Activated naive CD4-positive, alpha-beta T cell treated with anti-CD3 and anti-CD28 coated beads for 36 hours (primary cell): ENCODE data around the gene UNC5B. TPM values are rescaled to one million over a fixed set of nuclear protein-coding genes. Genes with fewer than 3 reads are reported as not detected.
"Not testable (repeated sequence)": the region's sequence is repeated elsewhere in the genome, so short reads cannot be mapped to it uniquely, and the experiment has no call there.

Experiments used
- CTCF ChIA-PET: fragments of 350-600 bp; sonication (Branson Sonifier 250); formaldehyde crosslinking; loops from one replicate; lab custom pipeline; 2021; ENCODE audit warnings: antibody characterized with exemption; lab: Charles Lee
- DNase-seq: peaks from one replicate; pipeline ENCODE4 v3.0.0-alpha.2; 2020
- H3K27ac Mint-ChIP-seq: one replicate; pipeline ENCODE4 v1.8.0; 2021; ENCODE audit warnings: mild to moderate bottlenecking, mixed read lengths
- H3K27me3 Mint-ChIP-seq: one replicate; pipeline ENCODE4 v1.8.0; 2021; ENCODE audit warnings: low read depth, mixed read lengths
- H3K36me3 Mint-ChIP-seq: one replicate; pipeline ENCODE4 v1.8.0; 2021; ENCODE audit warnings: low read depth, mixed read lengths
- H3K4me1 Mint-ChIP-seq: one replicate; pipeline ENCODE4 v1.8.0; 2021; ENCODE audit warnings: low read depth, mixed read lengths
- H3K4me3 Mint-ChIP-seq: one replicate; pipeline ENCODE4 v1.8.0; 2021; ENCODE audit warnings: mild to moderate bottlenecking, moderate library complexity, mixed read lengths
- H3K9me3 Mint-ChIP-seq: one replicate; pipeline ENCODE4 v1.8.0; 2021; ENCODE audit warnings: mixed read lengths
- intact Hi-C: fragments of 100-400 bp; cut with micrococcal nuclease; formaldehyde crosslinking; loops from one replicate; pipeline ENCODE4 v1.15.1; 2023
- total RNA-seq, 2 experiments: library from RNA; stranded (reverse); gene quantifications; one replicate each; pipeline ENCODE4 v1.2.3, GENCODE V29; 2021

UNC5B gene
- total RNA-seq, 2 experiments from 2014 or later: 0.05 TPM

DNA sequence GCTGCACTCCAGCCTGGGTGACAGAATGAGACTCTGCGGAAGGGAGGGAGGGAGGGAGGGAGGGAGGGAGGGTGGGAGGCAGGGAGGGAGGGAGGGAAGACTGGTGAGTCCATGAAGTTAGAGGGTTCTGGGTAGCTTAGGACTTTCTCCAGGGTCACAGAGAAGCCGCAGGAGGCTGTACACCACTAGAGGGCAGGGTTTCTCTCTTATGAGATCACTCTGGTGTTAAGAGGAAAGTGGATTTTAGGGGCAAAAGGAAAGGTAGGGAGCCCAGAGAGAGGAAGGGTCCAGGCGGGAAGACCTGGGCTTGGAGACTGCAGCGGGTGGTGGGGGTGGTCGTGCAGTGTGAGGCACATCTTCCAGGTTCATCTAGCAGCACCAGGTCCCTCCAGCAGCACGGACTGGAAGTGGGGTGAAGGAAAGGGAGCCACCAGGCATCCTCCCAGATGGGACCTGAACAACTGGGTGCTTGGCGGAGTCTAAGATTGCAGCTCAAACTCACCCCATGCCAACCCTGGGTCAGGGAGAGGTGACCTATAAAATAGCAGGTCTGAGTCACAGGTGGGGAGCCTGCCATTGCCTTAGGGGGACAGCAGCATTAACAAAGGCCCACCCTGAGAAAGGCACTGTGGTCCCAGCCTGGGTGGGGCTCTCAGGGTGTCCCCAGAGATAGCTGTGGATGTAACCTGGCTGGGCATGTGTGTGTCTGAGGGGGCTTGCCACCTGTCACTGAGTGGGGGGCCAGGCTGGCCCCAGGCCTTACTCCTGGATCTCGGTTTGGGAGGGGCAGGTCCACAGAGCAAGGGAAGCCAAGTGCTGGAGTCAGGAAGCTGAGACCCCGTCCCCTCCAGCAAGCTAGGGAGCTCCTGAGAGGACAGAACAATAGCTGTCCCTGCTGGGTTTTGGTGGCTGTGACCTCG, 58.2 kb downstream of the UNC5B start:
- H3K27ac Mint-ChIP-seq: no peak overlapping the region
- H3K27me3 Mint-ChIP-seq: no peaks in the 10 kb centered on the region
- H3K4me3 Mint-ChIP-seq: no peak overlapping the region
- peaks cover 2% of the 10 kb centered on the region for H3K4me1 Mint-ChIP-seq
- H3K36me3 Mint-ChIP-seq: no peaks in the 10 kb centered on the region
- no peaks in the 10 kb centered on the region for H3K9me3 Mint-ChIP-seq
- CTCF ChIA-PET: interaction anchor here (0.7 to 1.7 kb wide), 6 partner anchors 9 to 26 kb away, joined by 3 to 4 read pairs (median 4); no protein-coding TSS in a partner anchor
- intact Hi-C loops: no loop called here
- DNase-seq: peak; percentile 61

DNA sequence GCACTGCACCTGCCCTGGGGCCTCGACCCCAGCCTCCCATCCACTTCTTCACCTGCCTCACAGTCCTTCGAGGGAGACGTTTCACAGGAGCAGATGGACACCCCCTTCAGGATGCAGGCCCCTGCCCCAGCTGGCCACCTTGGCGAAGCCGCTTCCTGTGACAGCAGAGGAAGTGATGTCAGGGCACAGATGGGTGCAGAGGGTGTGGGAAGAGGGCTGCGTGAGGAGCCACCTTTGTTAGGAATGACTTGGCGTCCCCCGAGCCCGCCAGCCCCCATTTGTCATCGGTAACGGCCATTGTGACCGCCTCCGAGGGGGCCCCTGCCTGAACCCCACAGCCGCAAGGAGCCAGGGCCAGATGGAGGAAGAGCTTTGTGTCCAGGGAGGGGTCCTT, 59.3 kb downstream of the UNC5B start:
- Mint-ChIP-seq H3K9me3 (no peaks in the 10 kb centered on the region), H3K4me3 (no peak overlapping the region), H3K4me1 (peaks cover 2% of the 10 kb centered on the region), H3K27me3 (no peaks in the 10 kb centered on the region), H3K36me3 (no peaks in the 10 kb centered on the region), H3K27ac (no peak overlapping the region)
- no peak for DNase-seq
- intact Hi-C loops: no loop called here
- CTCF ChIA-PET: interaction anchor here (1.7 kb wide), 1 partner anchor 12 kb away, joined by 4 read pairs; no protein-coding TSS in a partner anchor

DNA sequence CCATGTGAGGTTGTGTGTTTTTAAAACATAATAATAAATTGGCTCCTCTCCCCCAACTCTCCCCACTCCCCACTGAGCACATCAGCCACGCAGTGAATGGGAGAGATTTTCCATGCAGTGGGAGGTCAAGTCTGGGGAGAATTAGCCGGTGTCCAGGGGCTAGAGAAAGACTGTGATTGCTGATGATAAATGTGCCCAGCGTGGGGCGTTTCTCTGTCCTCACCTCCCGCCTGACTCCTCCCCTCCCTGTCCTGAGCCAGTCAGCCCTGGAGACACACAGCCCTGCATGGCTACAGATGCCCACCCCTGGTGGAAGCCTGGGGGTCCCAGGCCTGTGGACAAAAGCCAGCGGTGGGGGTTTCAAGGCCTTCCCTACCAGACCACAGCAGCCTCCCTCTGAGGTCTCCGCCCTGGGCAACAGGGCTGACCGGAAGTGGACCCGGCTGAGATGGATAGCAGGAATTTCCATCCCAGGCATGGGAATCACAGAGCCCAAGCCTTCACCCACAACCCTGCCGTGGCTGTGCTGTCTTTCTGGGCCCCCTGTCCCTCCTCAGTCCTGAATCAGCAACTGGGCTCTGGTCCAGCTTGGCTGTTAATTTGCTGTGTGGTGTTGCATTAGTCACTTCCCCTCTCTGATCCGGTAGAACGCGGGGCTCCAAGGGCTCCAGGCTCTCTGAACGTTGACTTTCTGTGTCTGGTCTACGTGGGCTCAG, 59.8 kb downstream of the UNC5B start:
- Mint-ChIP-seq H3K27ac (no peak overlapping the region), H3K4me1 (peaks cover 2% of the 10 kb centered on the region), H3K27me3 (no peaks in the 10 kb centered on the region), H3K9me3 (no peaks in the 10 kb centered on the region), H3K36me3 (no peaks in the 10 kb centered on the region), H3K4me3 (no peak overlapping the region)
- DNase-seq: no peak
- intact Hi-C loops: no loop called here
- CTCF ChIA-PET: interaction anchor here (1.0 kb wide), 1 partner anchor 62 kb away, joined by 3 read pairs; no protein-coding TSS in a partner anchor

DNA sequence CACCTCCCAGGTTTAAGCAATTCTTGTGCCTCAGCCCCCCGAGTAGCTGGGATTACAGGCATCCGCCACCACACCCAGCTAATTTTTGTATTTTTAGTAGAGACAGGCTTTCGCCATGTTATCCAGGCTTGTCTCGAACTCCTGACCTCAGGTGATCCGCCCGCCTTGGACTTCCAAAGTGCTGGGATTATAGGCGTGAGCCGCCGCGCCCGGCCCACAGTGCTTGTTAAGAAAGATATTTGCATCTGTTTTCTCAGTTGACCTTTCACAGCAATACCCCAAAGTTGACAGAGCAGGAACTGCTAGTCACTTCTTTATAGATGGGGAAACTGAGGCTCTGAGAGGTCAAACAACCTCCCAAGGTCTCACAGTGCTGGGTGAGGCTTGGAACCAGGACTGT, 60.6 kb downstream of the UNC5B start:
- H3K4me1 Mint-ChIP-seq, DNase-seq, H3K9me3 Mint-ChIP-seq, H3K36me3 Mint-ChIP-seq, H3K27ac Mint-ChIP-seq, intact Hi-C loops, H3K27me3 Mint-ChIP-seq, H3K4me3 Mint-ChIP-seq: not testable (repeated sequence)
- CTCF ChIA-PET: interaction anchor here (0.8 to 1.0 kb wide), 2 partner anchors 61 to 432 kb away, joined by 3 read pairs; no protein-coding TSS in a partner anchor

DNA sequence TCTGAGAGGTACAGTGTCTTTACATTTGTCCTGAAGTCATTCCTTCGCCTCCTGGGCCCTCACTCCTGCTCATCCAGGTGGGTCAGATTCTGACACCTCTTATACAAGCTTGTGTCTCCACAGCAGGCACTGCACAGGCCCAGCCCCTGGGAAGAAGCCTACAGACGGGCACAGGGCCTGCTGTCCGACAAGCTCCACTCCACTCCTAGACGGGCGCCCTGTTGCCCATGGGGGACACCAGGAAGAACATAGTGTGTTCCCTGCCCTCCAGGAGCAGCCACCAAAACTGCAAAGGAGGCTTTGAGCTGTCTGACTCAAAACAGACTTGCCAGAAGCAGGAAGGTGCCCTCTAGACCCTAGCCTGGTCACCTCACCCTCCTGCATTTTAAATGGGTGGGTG, 61.1 kb downstream of the UNC5B start:
- no peaks in the 10 kb centered on the region for H3K9me3 Mint-ChIP-seq
- H3K27ac Mint-ChIP-seq: no peak overlapping the region
- CTCF ChIA-PET: interaction anchor here (0.6 to 0.8 kb wide), 2 partner anchors 129 to 432 kb away, joined by 3 to 4 read pairs; no protein-coding TSS in a partner anchor
- peaks cover 2% of the 10 kb centered on the region for H3K4me1 Mint-ChIP-seq
- H3K27me3 Mint-ChIP-seq: no peaks in the 10 kb centered on the region
- DNase-seq: no peak
- no peaks in the 10 kb centered on the region for H3K36me3 Mint-ChIP-seq
- no peak overlapping the region for H3K4me3 Mint-ChIP-seq
- intact Hi-C loops: no loop called here

DNA sequence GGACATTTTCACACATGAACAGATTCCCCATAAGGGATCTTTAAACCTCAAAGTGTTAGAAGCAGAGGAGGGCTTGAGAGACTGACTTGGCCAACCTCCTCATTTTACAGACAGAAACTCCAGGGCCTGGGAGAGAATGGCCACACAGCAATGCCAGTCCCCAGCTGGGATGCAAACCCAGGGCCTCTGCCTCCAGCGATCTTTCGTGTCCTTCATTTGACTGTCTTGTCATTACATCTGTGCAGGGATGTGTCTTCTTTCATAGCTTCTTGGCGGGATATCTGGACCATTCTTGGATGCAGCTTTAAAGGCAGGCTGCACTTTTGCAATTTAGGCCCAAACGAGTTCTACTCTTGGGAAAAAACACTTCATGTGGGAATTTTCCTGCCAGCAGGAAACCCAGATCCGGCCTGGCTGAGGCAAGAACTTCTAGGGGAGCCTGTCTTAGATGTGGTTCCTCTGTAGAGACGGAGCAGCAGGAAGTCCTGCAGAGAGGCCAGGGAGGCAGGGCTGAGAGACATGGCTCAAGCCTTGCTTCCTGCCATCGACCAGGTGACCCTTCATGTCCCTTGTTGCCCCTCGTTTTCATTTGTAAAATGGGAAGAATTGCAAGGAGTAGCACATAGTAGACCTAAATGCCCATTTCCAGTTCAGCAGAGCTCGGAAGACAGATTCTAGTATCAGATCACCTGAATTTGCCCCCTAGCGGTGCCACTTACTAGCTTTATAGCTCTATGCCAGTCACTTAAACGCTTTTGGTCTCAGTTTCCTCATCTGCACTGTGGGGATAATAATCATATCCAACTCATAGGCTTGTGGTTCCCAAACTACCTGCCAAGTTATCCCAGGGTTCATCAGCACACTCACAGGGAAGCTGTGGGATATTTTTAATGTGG, 62.8 kb downstream of the UNC5B start:
- H3K4me1 Mint-ChIP-seq: peaks cover 2% of the 10 kb centered on the region
- no peaks in the 10 kb centered on the region for H3K36me3 Mint-ChIP-seq
- no peak for DNase-seq
- H3K27ac Mint-ChIP-seq: no peak overlapping the region
- intact Hi-C loops: no loop called here
- no peak overlapping the region for H3K4me3 Mint-ChIP-seq
- CTCF ChIA-PET: interaction anchor here (1.5 kb wide), 1 partner anchor 10 kb away, joined by 7 read pairs; no protein-coding TSS in a partner anchor
- no peaks in the 10 kb centered on the region for H3K9me3 Mint-ChIP-seq
- no peaks in the 10 kb centered on the region for H3K27me3 Mint-ChIP-seq

DNA sequence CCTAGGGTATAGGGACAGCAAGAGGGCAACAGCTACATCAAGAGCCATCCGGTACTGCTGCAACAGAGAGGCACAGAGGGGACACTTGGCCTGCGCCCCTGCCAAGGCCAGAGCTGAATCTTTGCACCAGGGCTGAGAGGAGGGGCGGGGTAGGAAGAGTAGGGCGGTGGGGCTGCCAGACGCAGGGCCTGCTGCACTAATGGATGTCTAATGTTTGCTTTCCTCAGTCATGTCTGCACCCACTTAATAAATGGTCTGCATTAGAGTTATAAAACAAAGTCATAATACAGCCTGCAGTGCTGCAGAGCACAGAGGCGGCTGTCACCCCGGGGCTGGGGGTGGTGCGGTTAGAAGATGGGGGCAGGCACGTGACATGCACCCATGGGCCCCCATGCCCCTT, 64.5 kb downstream of the UNC5B start:
- Mint-ChIP-seq H3K27ac (no peak overlapping the region), H3K4me3 (no peak overlapping the region), H3K4me1 (peaks cover 2% of the 10 kb centered on the region), H3K36me3 (no peaks in the 10 kb centered on the region), H3K9me3 (no peaks in the 10 kb centered on the region), H3K27me3 (no peaks in the 10 kb centered on the region)
- intact Hi-C loops: no loop called here
- no peak for DNase-seq
- CTCF ChIA-PET: no interaction called here

DNA sequence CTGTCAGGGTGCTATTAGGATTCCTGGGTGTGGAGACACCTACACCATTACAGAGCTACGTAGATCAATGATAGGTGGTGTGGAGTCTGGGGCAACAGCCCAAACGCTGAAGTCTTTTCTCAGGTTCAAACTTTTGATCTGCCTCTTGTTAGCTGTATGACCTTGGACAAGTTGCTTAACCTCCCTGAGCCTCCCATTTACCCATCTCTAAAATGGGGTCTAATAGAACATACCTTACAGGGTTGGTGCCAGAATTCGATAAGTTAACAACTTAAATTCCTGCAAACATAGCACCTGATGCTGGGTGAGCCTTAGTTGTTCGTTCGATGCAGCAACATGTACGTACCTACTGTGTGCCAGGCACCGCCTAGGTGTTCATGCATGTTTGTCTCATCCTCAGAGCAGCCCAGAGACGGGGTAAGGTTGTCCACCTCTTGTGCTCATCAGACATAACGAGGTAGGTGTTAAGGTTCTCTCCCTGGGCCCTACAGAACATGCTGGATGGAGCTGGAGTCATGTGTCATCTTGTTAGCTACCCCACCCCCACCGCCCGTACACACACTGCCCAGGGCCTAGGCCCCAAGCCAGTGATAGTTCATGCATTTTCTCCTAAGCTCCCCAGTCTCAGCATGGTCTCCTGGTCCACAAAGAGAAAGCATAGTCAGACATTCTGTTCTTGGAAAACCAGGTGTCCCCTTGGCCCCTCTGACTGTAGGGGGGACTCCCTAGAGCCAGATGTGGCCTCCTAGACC, 65.7 kb downstream of the UNC5B start:
- Mint-ChIP-seq H3K4me3 (no peak overlapping the region), H3K27ac (no peak overlapping the region), H3K4me1 (peaks cover 2% of the 10 kb centered on the region), H3K27me3 (no peaks in the 10 kb centered on the region), H3K9me3 (no peaks in the 10 kb centered on the region), H3K36me3 (no peaks in the 10 kb centered on the region)
- no peak for DNase-seq
- CTCF ChIA-PET: interaction anchor here (0.6 to 1.7 kb wide), 2 partner anchors 8 to 11 kb away, joined by 3 to 4 read pairs; no protein-coding TSS in a partner anchor
- intact Hi-C loops: no loop called here

DNA sequence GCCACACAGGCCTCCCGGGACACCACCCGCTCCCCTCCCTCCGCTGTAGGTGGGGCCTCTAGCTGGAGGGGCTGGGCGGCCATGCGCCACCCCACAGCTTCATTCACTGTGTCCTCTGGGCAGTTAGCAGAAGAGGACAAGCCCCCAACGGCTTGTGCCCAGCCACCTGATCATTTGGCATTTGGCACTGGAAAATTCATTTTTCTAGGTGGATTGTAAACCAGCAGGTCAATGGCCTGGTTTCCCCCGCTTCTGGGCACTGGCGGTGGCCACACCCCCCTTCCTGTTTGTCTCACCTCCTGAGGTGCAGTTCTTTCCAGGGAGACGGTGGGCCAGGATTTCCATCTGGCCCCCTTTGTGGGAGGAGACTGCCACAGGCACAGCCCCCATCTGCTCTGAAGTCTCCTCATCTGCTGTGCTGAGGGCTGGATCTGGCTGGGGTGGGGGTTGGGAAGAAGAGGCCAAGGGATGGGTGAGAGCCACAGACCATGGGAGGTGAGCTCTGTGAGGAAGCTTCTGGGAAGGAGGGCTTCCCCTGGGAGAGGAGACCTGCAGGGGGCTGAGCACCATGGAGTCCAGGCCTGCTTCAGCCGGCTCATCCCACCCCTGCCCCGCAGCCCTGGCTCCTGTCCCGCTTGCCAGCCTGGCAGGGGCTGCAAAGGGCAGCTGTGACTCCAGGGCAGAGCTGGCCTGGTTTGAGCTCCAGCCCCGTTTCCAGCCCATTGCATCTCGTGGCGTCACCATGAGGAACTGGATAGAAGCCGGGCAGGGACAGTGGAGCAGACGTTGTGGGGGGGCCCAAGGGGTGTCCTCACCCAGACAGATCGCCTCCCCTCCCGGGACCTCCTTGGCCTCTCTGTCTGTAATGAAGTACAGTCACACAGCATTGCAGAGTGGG, 66.6 kb downstream of the UNC5B start:
- DNase-seq: no peak
- CTCF ChIA-PET: interaction anchor here (1.7 kb wide), 1 partner anchor 9 kb away, joined by 4 read pairs; no protein-coding TSS in a partner anchor
- Mint-ChIP-seq H3K4me1 (peaks cover 2% of the 10 kb centered on the region), H3K27ac (no peak overlapping the region), H3K27me3 (no peaks in the 10 kb centered on the region), H3K9me3 (no peaks in the 10 kb centered on the region), H3K4me3 (no peak overlapping the region), H3K36me3 (no peaks in the 10 kb centered on the region)
- intact Hi-C loops: no loop called here

DNA sequence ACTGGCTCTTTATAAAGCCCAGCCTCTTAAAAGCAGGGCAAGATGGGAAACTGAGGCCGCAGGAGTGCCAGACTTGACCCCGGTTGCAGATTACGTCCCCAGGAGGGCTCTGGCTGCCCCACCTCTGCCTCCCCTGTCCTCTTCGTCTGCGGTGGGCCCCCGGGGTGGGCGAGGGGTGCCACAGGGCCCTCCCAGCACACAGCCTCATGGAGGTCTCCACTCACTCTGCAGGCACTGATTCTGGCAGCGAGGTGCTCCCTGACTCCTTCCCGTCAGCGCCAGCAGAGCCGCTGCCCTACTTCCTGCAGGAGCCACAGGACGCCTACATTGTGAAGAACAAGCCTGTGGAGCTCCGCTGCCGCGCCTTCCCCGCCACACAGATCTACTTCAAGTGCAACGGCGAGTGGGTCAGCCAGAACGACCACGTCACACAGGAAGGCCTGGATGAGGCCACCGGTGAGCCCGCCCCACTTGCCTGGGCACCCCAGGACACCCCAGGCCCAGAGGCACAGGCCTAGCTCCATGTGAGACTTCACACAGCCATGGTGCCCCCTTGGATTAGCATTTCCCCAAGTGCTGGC, 67.3 kb downstream of the UNC5B start:
- Mint-ChIP-seq H3K27ac (no peak overlapping the region), H3K4me1 (peaks cover 2% of the 10 kb centered on the region), H3K4me3 (no peak overlapping the region), H3K27me3 (no peaks in the 10 kb centered on the region), H3K9me3 (no peaks in the 10 kb centered on the region), H3K36me3 (no peaks in the 10 kb centered on the region)
- intact Hi-C loops: no loop called here
- CTCF ChIA-PET: interaction anchor here (1.7 kb wide), 1 partner anchor 10 kb away, joined by 4 read pairs; no protein-coding TSS in a partner anchor
- no peak for DNase-seq
